B cell (primary cell): ENCODE results near the gene ADCY7. TPM values are rescaled to one million over a fixed set of nuclear protein-coding genes. Genes with fewer than 3 reads are reported as not detected.

Experiments
- ATAC-seq: fragments of 200-7000 bp; cut with Tn5 transposase; one replicate; pipeline ENCODE4 v1.10.0; 2021; ENCODE audit warnings: low read depth, mild to moderate bottlenecking, moderate number of reproducible peaks, moderate library complexity
- CTCF ChIA-PET: fragments of 350-600 bp; sonication (Branson Sonifier 250); formaldehyde crosslinking; loops from one replicate; lab custom pipeline; 2021; ENCODE audit warnings: antibody characterized with exemption, inconsistent platforms; lab: Charles Lee
- POLR2A ChIA-PET: fragments of 350-600 bp; sonication (Branson Sonifier 250); formaldehyde crosslinking; loops from one replicate; lab custom pipeline; 2021; ENCODE audit warnings: antibody characterized with exemption; lab: Charles Lee
- DNase-seq: peaks from one replicate; pipeline ENCODE4 v3.0.0; 2013
- H2AFZ ChIP-seq: 2 replicates; pipeline ENCODE4 v1.6.1; 2012; ENCODE audit warnings: mild to moderate bottlenecking, low read depth, low read length; ENCODE audit not compliant: insufficient read depth, poor library complexity, severe bottlenecking
- H3K27ac ChIP-seq, 2 donors: 1 replicate in 1 of 2; 2 replicates in 1 of 2; pipeline ENCODE4 v1.5.1; 2012 to 2013; ENCODE audit warnings: low read length in 2 of 2, mild to moderate bottlenecking in 2 of 2, moderate library complexity in 1 of 2
- H3K27me3 ChIP-seq, 4 experiments: fragments of 200-600 bp in 1 of 4; sonication (generic) in 1 of 4; replicated peaks in 1 of 4; 1 replicate in 2 of 4; 2 replicates in 2 of 4; pipeline versions ENCODE4 v1.6.1 to v1.7.0; 2013 to 2016; ENCODE audit warnings: low read length in 3 of 4, mild to moderate bottlenecking in 2 of 4, mixed read lengths in 1 of 4, moderate library complexity in 1 of 4; ENCODE audit not compliant: insufficient read depth in 4 of 4, control insufficient read depth in 3 of 4; ENCODE audit errors: control extremely low read depth in 1 of 4
- H3K36me3 ChIP-seq, 2 experiments: replicated peaks in 1 of 2; 1 replicate in 1 of 2; 2 replicates in 1 of 2; pipeline versions ENCODE4 v1.6.1 to v1.7.1; 2013; ENCODE audit warnings: low read length in 1 of 2; ENCODE audit not compliant: insufficient read depth in 2 of 2, control insufficient read depth in 1 of 2; ENCODE audit errors: control extremely low read depth in 1 of 2, extremely low read depth in 1 of 2
- H3K4me1 ChIP-seq, 2 donors: fragments of 200-600 bp in 1 of 2; sonication (generic) in 1 of 2; 1 replicate in 1 of 2; 2 replicates in 1 of 2; pipeline versions ENCODE4 v1.5.1 to v1.6.1; 2013 to 2017; ENCODE audit warnings: low read length in 2 of 2; ENCODE audit not compliant: control insufficient read depth in 2 of 2, insufficient read depth in 2 of 2
- H3K4me2 ChIP-seq: replicated peaks from 2 replicates; pipeline ENCODE3; 2012; ENCODE audit warnings: mild to moderate bottlenecking, low read depth, low read length; ENCODE audit not compliant: poor library complexity, severe bottlenecking
- H3K4me3 ChIP-seq, 5 experiments: fragments of 200-600 bp in 1 of 5; sonication (generic) in 1 of 5; 1 replicate in 3 of 5; 2 replicates in 2 of 5; pipeline versions ENCODE4 v1.5.1 to v1.7.0; 2011 to 2016; ENCODE audit warnings: low read length in 4 of 5, mild to moderate bottlenecking in 4 of 5, low read depth in 2 of 5, control low read depth in 1 of 5, moderate library complexity in 1 of 5; ENCODE audit not compliant: insufficient read depth in 1 of 5; ENCODE audit errors: control extremely low read depth in 1 of 5, extremely low read depth in 1 of 5
- H3K79me2 ChIP-seq: fragments of 200-600 bp; sonication (generic); one replicate; pipeline ENCODE4 v1.6.0; 2016; ENCODE audit warnings: low read length; ENCODE audit not compliant: control insufficient read depth, insufficient read depth
- H3K9ac ChIP-seq: fragments of 200-600 bp; sonication (generic); 2 replicates; pipeline ENCODE4 v1.6.1; 2017; ENCODE audit warnings: mild to moderate bottlenecking, low read length, moderate library complexity
- H3K9me3 ChIP-seq, 3 donors: one replicate each; pipeline versions ENCODE4 v1.6.1 to v1.7.1; 2013; ENCODE audit warnings: low read length in 2 of 3; ENCODE audit not compliant: control insufficient read depth in 2 of 3, insufficient read depth in 1 of 3; ENCODE audit errors: control extremely low read depth in 1 of 3
- H4K20me1 ChIP-seq: 2 replicates; pipeline ENCODE4 v1.6.0; 2012; ENCODE audit warnings: mild to moderate bottlenecking, low read length; ENCODE audit not compliant: insufficient read depth, control insufficient read depth, poor library complexity, severe bottlenecking
- H3K27ac Mint-ChIP-seq: one replicate; pipeline ENCODE4 v1.8.0; 2021; ENCODE audit warnings: mixed read lengths
- H3K27me3 Mint-ChIP-seq: one replicate; pipeline ENCODE4 v1.8.0; 2021; ENCODE audit warnings: mixed read lengths
- H3K4me1 Mint-ChIP-seq: one replicate; pipeline ENCODE4 v1.8.0; 2021; ENCODE audit warnings: mixed read lengths
- H3K4me3 Mint-ChIP-seq: one replicate; pipeline ENCODE4 v1.8.0; 2021; ENCODE audit warnings: mixed read lengths
- H3K9me3 Mint-ChIP-seq: one replicate; pipeline ENCODE4 v1.8.0; 2022; ENCODE audit warnings: mixed read lengths; ENCODE audit not compliant: insufficient read depth
- EZH2 ChIP-seq: IDR thresholded peaks from 2 replicates; pipeline ENCODE4 v1.6.1; 2012; ENCODE audit warnings: borderline replicate concordance, low read depth, mild to moderate bottlenecking, moderate library complexity, low read length; ENCODE audit not compliant: insufficient read depth, poor library complexity, severe bottlenecking
- WGBS: methylation state at CpG from one replicate; pipeline ENCODE4 v1.1.5; 2013; ENCODE audit warnings: missing lambda C conversion rate; ENCODE audit not compliant: insufficient coverage; 5-methylcytosine and 5-hydroxymethylcytosine counted together
- intact Hi-C: fragments of 100-400 bp; cut with micrococcal nuclease; formaldehyde crosslinking; loops from one replicate; pipeline ENCODE4 v1.10.0; 2022
- polyA plus RNA-seq: library from polyadenylated mRNA; depleted of rRNA; stranded (reverse); fragments of >200 nt; gene quantifications from 2 replicates; pipeline ENCODE4 v1.2.3, GENCODE V29; 2012
- total RNA-seq, 2 donors: library from RNA; stranded (reverse); fragments of 120-200 nt in 1 of 2; gene quantifications; 1 replicate in 1 of 2; 2 replicates in 1 of 2; pipeline versions ENCODE4 v1.2.3 to v1.2.4, GENCODE V29; 2013 to 2022
- TF ChIP-seq, protein P1 (sequence below): fragments of 200-600 bp; IDR thresholded peaks from one replicate; pipeline ENCODE4 v1.8.0; 2022; ENCODE audit warnings: antibody characterized with exemption, mild to moderate bottlenecking

The ADCY7 gene
- total and polyA plus RNA-seq, 2 donors (not counting 1 experiment from before 2014, with no cell fraction given) = 78.4 to 207 TPM

DNA sequence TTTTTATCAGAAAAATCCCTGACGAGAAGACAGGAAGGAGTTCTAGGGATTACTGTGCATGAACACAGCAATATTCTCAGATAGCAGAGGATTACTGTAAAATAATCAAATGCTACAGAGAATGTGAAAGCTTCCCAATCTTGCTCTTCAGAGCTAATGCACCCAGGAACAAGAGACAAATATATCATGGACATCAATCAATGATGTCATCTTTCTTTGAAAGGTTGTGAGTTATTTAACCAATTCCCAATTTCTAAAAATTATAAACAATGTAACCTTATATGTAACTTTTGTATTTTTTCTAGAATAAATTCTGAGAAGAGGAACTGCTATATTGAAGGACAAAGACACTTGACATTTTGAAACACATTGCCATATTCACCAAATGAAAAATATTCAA is 56.0 kb downstream of the ADCY7 start:
- peaks cover 16% of the 10 kb centered on the region for H3K4me1 Mint-ChIP-seq
- H4K20me1 ChIP-seq = no peaks in the 10 kb centered on the region
- no peaks in the 10 kb centered on the region for H3K27me3 Mint-ChIP-seq
- no peaks in the 10 kb centered on the region for H3K79me2 ChIP-seq
- no peaks in the 10 kb centered on the region for H3K9me3 ChIP-seq
- no CpG with 5 or more reads among the region's 1 CpG for WGBS
- no peak overlapping the region for H3K27ac Mint-ChIP-seq
- DNase-seq (no peak), ATAC-seq (no peak)
- no peak overlapping the region for H3K4me2 ChIP-seq
- no peak overlapping the region for H3K4me3 Mint-ChIP-seq
- no peak overlapping the region for H2AFZ ChIP-seq
- intact Hi-C loops = no loop called here
- H3K9me3 Mint-ChIP-seq = no peaks in the 10 kb centered on the region
- H3K4me3 ChIP-seq = no peak overlapping the region
- no peak overlapping the region for H3K27ac ChIP-seq
- CTCF ChIA-PET = interaction anchor here (0.8 to 14.6 kb wide), 5 partner anchors 8 to 108 kb away, joined by 3 to 329 read pairs (median 4); no protein-coding TSS in a partner anchor
- TF ChIP-seq, protein P1, sequence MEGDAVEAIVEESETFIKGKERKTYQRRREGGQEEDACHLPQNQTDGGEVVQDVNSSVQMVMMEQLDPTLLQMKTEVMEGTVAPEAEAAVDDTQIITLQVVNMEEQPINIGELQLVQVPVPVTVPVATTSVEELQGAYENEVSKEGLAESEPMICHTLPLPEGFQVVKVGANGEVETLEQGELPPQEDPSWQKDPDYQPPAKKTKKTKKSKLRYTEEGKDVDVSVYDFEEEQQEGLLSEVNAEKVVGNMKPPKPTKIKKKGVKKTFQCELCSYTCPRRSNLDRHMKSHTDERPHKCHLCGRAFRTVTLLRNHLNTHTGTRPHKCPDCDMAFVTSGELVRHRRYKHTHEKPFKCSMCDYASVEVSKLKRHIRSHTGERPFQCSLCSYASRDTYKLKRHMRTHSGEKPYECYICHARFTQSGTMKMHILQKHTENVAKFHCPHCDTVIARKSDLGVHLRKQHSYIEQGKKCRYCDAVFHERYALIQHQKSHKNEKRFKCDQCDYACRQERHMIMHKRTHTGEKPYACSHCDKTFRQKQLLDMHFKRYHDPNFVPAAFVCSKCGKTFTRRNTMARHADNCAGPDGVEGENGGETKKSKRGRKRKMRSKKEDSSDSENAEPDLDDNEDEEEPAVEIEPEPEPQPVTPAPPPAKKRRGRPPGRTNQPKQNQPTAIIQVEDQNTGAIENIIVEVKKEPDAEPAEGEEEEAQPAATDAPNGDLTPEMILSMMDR = no peak
- TF ChIP-seq EZH2 = no peak
- peaks cover 3 to 81% of the 10 kb centered on the region in 2 experiments for H3K36me3 ChIP-seq
- peaks cover 0 to 4% of the 10 kb centered on the region in 2 donors for H3K4me1 ChIP-seq
- no peaks in the 10 kb centered on the region for H3K27me3 ChIP-seq
- POLR2A ChIA-PET = no interaction called here
- H3K9ac ChIP-seq = no peak overlapping the region

DNA sequence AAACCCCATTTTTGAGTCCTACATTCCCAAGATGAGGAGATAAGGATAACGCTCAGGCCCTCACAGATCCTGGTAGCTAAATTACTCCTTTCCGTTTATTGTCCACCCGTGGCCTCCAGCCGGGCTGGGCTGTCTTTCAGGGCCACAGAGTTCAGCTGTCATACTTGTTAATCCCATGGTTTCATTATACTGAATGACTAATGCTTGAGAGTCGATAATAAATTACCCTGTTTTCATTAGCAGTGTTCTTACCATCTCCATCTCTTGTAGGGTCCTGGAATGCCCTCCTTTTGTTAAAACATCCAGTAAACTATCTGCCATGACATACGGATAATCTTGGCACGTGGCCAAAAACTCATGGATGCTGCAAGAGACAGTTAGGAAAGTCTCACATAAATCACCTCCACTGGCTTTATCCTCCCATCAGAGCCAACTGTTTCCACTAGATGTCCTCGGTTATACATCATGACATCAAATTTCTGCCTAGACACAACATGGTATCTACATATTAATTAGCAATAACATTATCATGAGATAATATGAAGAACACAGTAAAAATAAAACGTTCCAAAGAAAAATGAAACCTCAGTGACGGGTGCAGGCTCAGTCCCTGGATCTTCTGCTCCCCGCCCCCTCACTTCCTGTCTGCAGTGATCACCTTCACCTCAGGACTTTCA is 57.1 kb downstream of the ADCY7 start:
- peak overlapping the region; percentile 82 for H3K27ac Mint-ChIP-seq
- DNase-seq (no peak), ATAC-seq (no peak)
- TF ChIP-seq, protein P1 = peak; percentile 28
- no peak for TF ChIP-seq EZH2
- peaks cover 26% of the 10 kb centered on the region for H3K4me1 Mint-ChIP-seq
- Histone ChIP-seq H3K79me2 (peaks cover 6% of the 10 kb centered on the region), H3K4me3 (no peak overlapping the region), H3K4me2 (no peak overlapping the region), H4K20me1 (no peaks in the 10 kb centered on the region), H3K4me1 (peaks cover 0 to 8% of the 10 kb centered on the region in 2 donors), H3K9me3 (no peaks in the 10 kb centered on the region), H2AFZ (no peak overlapping the region), H3K36me3 (peaks cover 3 to 73% of the 10 kb centered on the region in 2 experiments), H3K27ac (peak overlapping the region in 1 of 2 donors; percentile 10), H3K9ac (no peak overlapping the region), H3K27me3 (no peaks in the 10 kb centered on the region)
- H3K4me3 Mint-ChIP-seq = no peak overlapping the region
- ChIA-PET CTCF (interaction anchor here (1.2 to 14.6 kb wide), 4 partner anchors 9 to 37 kb away, joined by 3 to 329 read pairs (median 30); no protein-coding TSS in a partner anchor), POLR2A (no interaction called here)
- WGBS = 88% methylated on average over 10 of the region's 11 CpGs
- H3K27me3 Mint-ChIP-seq = no peaks in the 10 kb centered on the region
- H3K9me3 Mint-ChIP-seq = no peaks in the 10 kb centered on the region
- intact Hi-C loops = no loop called here
